SU-DHL-6 (cell line): ENCODE data around the gene SLC22A15.

Experiments used
- H2AFZ ChIP-seq: fragments of 200-600 bp; sonication (generic); 2 replicates; pipeline ENCODE4 v1.6.1; 2014; ENCODE audit warnings: low read depth, mild to moderate bottlenecking, moderate library complexity, mixed read lengths, antibody characterized with exemption, low read length; ENCODE audit not compliant: severe bottlenecking
- H3F3A ChIP-seq: fragments of 200-600 bp; shearing (Covaris generic); 2 replicates; pipeline ENCODE4 v1.6.0; 2016; ENCODE audit warnings: antibody characterized with exemption, mild to moderate bottlenecking; ENCODE audit not compliant: insufficient read depth
- H3K27ac ChIP-seq: fragments of 200-600 bp; sonication (generic); 2 replicates; pipeline ENCODE4 v1.5.1; 2016; ENCODE audit warnings: low read depth, mild to moderate bottlenecking, low read length, moderate library complexity, mixed read lengths
- H3K27me3 ChIP-seq: fragments of 200-600 bp; sonication (generic), shearing (Covaris generic); 2 replicates; pipeline ENCODE4 v1.6.0; 2014; ENCODE audit warnings: mild to moderate bottlenecking, low read length
- H3K36me3 ChIP-seq: fragments of 200-600 bp; sonication (generic); 2 replicates; pipeline ENCODE4 v1.6.1; 2014; ENCODE audit warnings: mild to moderate bottlenecking, low read length, mixed read lengths
- H3K4me2 ChIP-seq: fragments of 300-600, 200-600 bp; shearing (Covaris generic), sonication (generic); 2 replicates; pipeline ENCODE4 v1.6.0; 2014; ENCODE audit warnings: low read length, low read depth, mild to moderate bottlenecking; ENCODE audit not compliant: poor library complexity, severe bottlenecking
- H3K4me3 ChIP-seq: fragments of 200-600 bp; sonication (generic); 2 replicates; pipeline ENCODE4 v1.5.1; 2014; ENCODE audit warnings: antibody characterized with exemption, low read length, mild to moderate bottlenecking, mixed read lengths; ENCODE audit not compliant: insufficient read depth, poor library complexity, severe bottlenecking
- H3K79me2 ChIP-seq: fragments of 200-600 bp; sonication (generic); 2 replicates; pipeline ENCODE4 v1.6.1; 2014; ENCODE audit warnings: mild to moderate bottlenecking, low read length, moderate library complexity; ENCODE audit not compliant: insufficient read depth
- H3K9ac ChIP-seq: fragments of 200-600 bp; sonication (generic); 2 replicates; pipeline ENCODE4 v1.7.0; 2014; ENCODE audit warnings: mild to moderate bottlenecking, low read length
- H3K9me2 ChIP-seq: fragments of 200-600 bp; sonication (generic); replicated peaks from 2 replicates; pipeline ENCODE4 v1.6.1; 2014; ENCODE audit warnings: low read length; ENCODE audit not compliant: insufficient read depth
- H3K9me3 ChIP-seq: fragments of 200-600 bp; sonication (generic); 2 replicates; pipeline ENCODE4 v1.6.1; 2014; ENCODE audit warnings: low read length, mixed read lengths; ENCODE audit not compliant: insufficient read depth
- H4K20me1 ChIP-seq: fragments of 200-600 bp; sonication (generic); 2 replicates; pipeline ENCODE4 v1.6.1; 2014; ENCODE audit warnings: low read depth, mild to moderate bottlenecking, antibody characterized with exemption, low read length, moderate library complexity, mixed read lengths
- CTCF ChIP-seq: fragments of 200-600 bp; sonication (generic); IDR thresholded peaks from one replicate; pipeline ENCODE4 v1.5.1; 2017; ENCODE audit warnings: antibody characterized with exemption, mild to moderate bottlenecking, low read length, moderate library complexity; ENCODE audit not compliant: insufficient read depth, poor library complexity, severe bottlenecking
- EZH2phosphoT487 ChIP-seq: fragments of 200-600 bp; sonication (generic), shearing (Covaris generic); conservative IDR thresholded peaks from 2 replicates; pipeline ENCODE4 v1.6.1; 2018; ENCODE audit warnings: mild to moderate bottlenecking, antibody characterized with exemption, low read length, moderate library complexity, mixed read lengths

The SLC22A15 gene

GRCh38 chr1:115980998-115981993 is 5.0 kb downstream of the SLC22A15 start:
- H3F3A ChIP-seq, result no peaks in the 10 kb centered on the region
- no peak overlapping the region for H3K4me3 ChIP-seq
- no peaks in the 10 kb centered on the region for H4K20me1 ChIP-seq
- no peaks in the 10 kb centered on the region for H3K79me2 ChIP-seq
- H3K36me3 ChIP-seq, result no peaks in the 10 kb centered on the region
- no peak overlapping the region for H3K4me2 ChIP-seq
- no peak overlapping the region for H3K27ac ChIP-seq
- H3K9ac ChIP-seq, result no peak overlapping the region
- H3K27me3 ChIP-seq, result no peaks in the 10 kb centered on the region
- no peak overlapping the region for H2AFZ ChIP-seq
- no peaks in the 10 kb centered on the region for H3K9me3 ChIP-seq
- TF ChIP-seq CTCF (peak; percentile 38), EZH2phosphoT487 (no peak)
- H3K9me2 ChIP-seq, result no peaks in the 10 kb centered on the region

- no peak overlapping the region for H3K9ac ChIP-seq
- no peaks in the 10 kb centered on the region for H4K20me1 ChIP-seq
- H2AFZ ChIP-seq, result no peak overlapping the region
- H3F3A ChIP-seq, result no peaks in the 10 kb centered on the region
- H3K4me2 ChIP-seq, result no peak overlapping the region
- no peaks in the 10 kb centered on the region for H3K79me2 ChIP-seq
- H3K9me2 ChIP-seq, result no peaks in the 10 kb centered on the region
- H3K27ac ChIP-seq, result no peak overlapping the region
- H3K36me3 ChIP-seq, result no peaks in the 10 kb centered on the region
- no peaks in the 10 kb centered on the region for H3K9me3 ChIP-seq
- H3K27me3 ChIP-seq, result no peaks in the 10 kb centered on the region
- H3K4me3 ChIP-seq, result no peak overlapping the region
- TF ChIP-seq EZH2phosphoT487 (no peak), CTCF (no peak)
Observed at GRCh38 chr1:115982400-115982799, 6.1 kb downstream of the SLC22A15 start.

- H3K4me2 ChIP-seq, result no peak overlapping the region
- H2AFZ ChIP-seq, result no peak overlapping the region
- TF ChIP-seq EZH2phosphoT487 (no peak), CTCF (no peak)
- no peaks in the 10 kb centered on the region for H3K9me2 ChIP-seq
- no peaks in the 10 kb centered on the region for H3K36me3 ChIP-seq
- no peaks in the 10 kb centered on the region for H3K27me3 ChIP-seq
- no peaks in the 10 kb centered on the region for H3F3A ChIP-seq
- no peaks in the 10 kb centered on the region for H4K20me1 ChIP-seq
- H3K27ac ChIP-seq, result no peak overlapping the region
- no peaks in the 10 kb centered on the region for H3K79me2 ChIP-seq
- H3K9me3 ChIP-seq, result no peaks in the 10 kb centered on the region
- H3K4me3 ChIP-seq, result no peak overlapping the region
- no peak overlapping the region for H3K9ac ChIP-seq
Observed at GRCh38 chr1:115983584-115983983, 7.3 kb downstream of the SLC22A15 start.
